Body of pancreas (tissue), 4 donors: Measurements from ENCODE around the gene CAMTA1. TPM values are rescaled to one million over a fixed set of nuclear protein-coding genes. Genes with fewer than 3 reads are reported as not detected.

Experiments used
- ATAC-seq: fragments of 150-250 bp; one replicate; pipeline ENCODE4 v1.9.1; 2016
- DNase-seq, 4 donors: peaks; one replicate each; pipeline ENCODE4 v3.0.0-alpha.2; 2019
- H3K27ac ChIP-seq, 4 donors: fragments of 200-600 bp; sonication (generic); 1 replicate in 3 of 4; 2 replicates in 1 of 4; pipeline versions ENCODE4 v1.5.1 to v1.6.1; 2016 to 2019; ENCODE audit warnings: mild to moderate bottlenecking in 1 of 4, mixed read lengths in 1 of 4, moderate library complexity in 1 of 4
- H3K27me3 ChIP-seq, 2 donors: fragments of 200-600 bp; sonication (generic); one replicate each; pipeline ENCODE4 v1.6.0; 2016; ENCODE audit warnings: mild to moderate bottlenecking in 1 of 2
- H3K36me3 ChIP-seq, 2 donors: fragments of 200-600 bp; sonication (generic); replicated peaks in 1 of 2; 2 replicates each; pipeline ENCODE4 v1.5.1; 2016; ENCODE audit warnings: low read depth in 2 of 2; ENCODE audit not compliant: insufficient read depth in 1 of 2
- H3K4me1 ChIP-seq: fragments of 200-600 bp; sonication (generic); one replicate; pipeline ENCODE4 v1.6.0; 2016
- H3K4me3 ChIP-seq, 2 donors: fragments of 200-600 bp; sonication (generic); 1 replicate in 1 of 2; 2 replicates in 1 of 2; pipeline ENCODE4 v1.5.1; 2016 to 2019
- H3K9me3 ChIP-seq, 3 donors: fragments of 200-600 bp; sonication (generic); 1 replicate in 2 of 3; 2 replicates in 1 of 3; pipeline ENCODE4 v1.5.1; 2016
- POLR2A ChIP-seq, 3 donors: fragments of 450-650 bp; IDR thresholded peaks; one replicate each; pipeline ENCODE4 v1.6.1; 2016; ENCODE audit warnings: antibody characterized with exemption in 3 of 3, mild to moderate bottlenecking in 2 of 3
- WGBS, 2 donors: methylation state at CpG; one replicate each; pipeline ENCODE4 v1.1.5; 2017; 5-methylcytosine and 5-hydroxymethylcytosine counted together
- intact Hi-C: fragments of 100-400 bp; cut with DNase I; formaldehyde crosslinking; loops from one replicate; pipeline ENCODE4 v1.15.1; 2023
- total RNA-seq, 2 donors: library from RNA; depleted of rRNA; stranded (reverse); fragments of >200 nt; gene quantifications; one replicate each; pipeline ENCODE4 v1.1.0, GENCODE V29; 2016
- TF ChIP-seq, protein P1 (sequence below), 7 experiments: fragments of 450-650 bp in 4 of 7; fragments of 200-600 bp in 3 of 7; sonication (generic) in 3 of 7; IDR thresholded peaks; one replicate each; pipeline ENCODE4 v1.5.1; 2016 to 2019; ENCODE audit warnings: antibody characterized with exemption in 7 of 7

The CAMTA1 gene
- total RNA-seq, 2 donors from 2014 or later = 36.3 to 59.7 TPM

- intact Hi-C loops = no loop called here
- H3K9me3 ChIP-seq = no peaks in the 10 kb centered on the region
- no peaks in the 10 kb centered on the region for H3K27me3 ChIP-seq
- DNase-seq (no peak), ATAC-seq (no peak)
- no peak overlapping the region for H3K4me3 ChIP-seq
- H3K4me1 ChIP-seq = no peaks in the 10 kb centered on the region
- no peak overlapping the region for H3K27ac ChIP-seq
- 53 to 63% methylated on average over 13 to 16 of the region's 16 CpGs for WGBS, 2 donors
- TF ChIP-seq, protein P1, sequence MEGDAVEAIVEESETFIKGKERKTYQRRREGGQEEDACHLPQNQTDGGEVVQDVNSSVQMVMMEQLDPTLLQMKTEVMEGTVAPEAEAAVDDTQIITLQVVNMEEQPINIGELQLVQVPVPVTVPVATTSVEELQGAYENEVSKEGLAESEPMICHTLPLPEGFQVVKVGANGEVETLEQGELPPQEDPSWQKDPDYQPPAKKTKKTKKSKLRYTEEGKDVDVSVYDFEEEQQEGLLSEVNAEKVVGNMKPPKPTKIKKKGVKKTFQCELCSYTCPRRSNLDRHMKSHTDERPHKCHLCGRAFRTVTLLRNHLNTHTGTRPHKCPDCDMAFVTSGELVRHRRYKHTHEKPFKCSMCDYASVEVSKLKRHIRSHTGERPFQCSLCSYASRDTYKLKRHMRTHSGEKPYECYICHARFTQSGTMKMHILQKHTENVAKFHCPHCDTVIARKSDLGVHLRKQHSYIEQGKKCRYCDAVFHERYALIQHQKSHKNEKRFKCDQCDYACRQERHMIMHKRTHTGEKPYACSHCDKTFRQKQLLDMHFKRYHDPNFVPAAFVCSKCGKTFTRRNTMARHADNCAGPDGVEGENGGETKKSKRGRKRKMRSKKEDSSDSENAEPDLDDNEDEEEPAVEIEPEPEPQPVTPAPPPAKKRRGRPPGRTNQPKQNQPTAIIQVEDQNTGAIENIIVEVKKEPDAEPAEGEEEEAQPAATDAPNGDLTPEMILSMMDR (IDR thresholded peaks at IDR 0.05) = no peak
- no peak for TF ChIP-seq POLR2A (IDR thresholded peaks at IDR 0.05)
- no peaks in the 10 kb centered on the region for H3K36me3 ChIP-seq
Measured at GRCh38 chr1:7293702-7294629, 508.7 kb downstream of the CAMTA1 start.

DNA sequence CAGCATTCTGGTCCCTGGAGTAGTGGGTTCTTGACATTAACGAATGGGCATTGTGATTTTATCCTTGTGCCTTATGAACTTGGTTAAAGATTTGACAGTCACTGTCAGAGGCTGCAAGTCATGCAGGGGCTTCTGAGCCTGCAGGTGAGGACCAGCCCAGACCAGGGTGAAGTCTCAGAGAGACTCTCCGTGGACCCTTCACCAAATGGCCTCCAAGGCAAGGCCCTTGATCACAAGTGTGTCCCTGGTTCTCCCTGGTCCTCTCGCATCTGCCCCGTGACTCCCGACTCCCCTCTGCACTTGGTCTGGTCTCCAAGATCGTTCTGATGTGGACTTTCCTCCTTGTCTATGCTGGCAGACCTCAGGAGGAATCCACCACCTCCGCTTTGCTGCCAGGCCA is 509.4 kb downstream of the CAMTA1 start:
- Histone ChIP-seq H3K4me3 (no peak overlapping the region), H3K27me3 (no peaks in the 10 kb centered on the region), H3K27ac (no peak overlapping the region), H3K36me3 (no peaks in the 10 kb centered on the region), H3K9me3 (no peaks in the 10 kb centered on the region), H3K4me1 (no peaks in the 10 kb centered on the region)
- no peak for TF ChIP-seq POLR2A (IDR thresholded peaks at IDR 0.05)
- TF ChIP-seq, protein P1 (IDR thresholded peaks at IDR 0.05) = no peak
- ATAC-seq = no peak
- intact Hi-C loops = no loop called here
- WGBS, 2 donors = 74 to 76% methylated on average over 7 of the region's 7 CpGs
- DNase-seq = no peak

- no peaks in the 10 kb centered on the region for H3K4me1 ChIP-seq
- intact Hi-C loops = no loop called here
- no peak overlapping the region for H3K27ac ChIP-seq
- ATAC-seq = no peak
- DNase-seq = no peak
- 71 to 84% methylated on average over 6 of the region's 6 CpGs for WGBS, 2 donors
- no peaks in the 10 kb centered on the region for H3K9me3 ChIP-seq
- TF ChIP-seq POLR2A (IDR thresholded peaks at IDR 0.05) = no peak
- TF ChIP-seq, protein P1 (IDR thresholded peaks at IDR 0.05) = no peak
- no peak overlapping the region for H3K4me3 ChIP-seq
- no peaks in the 10 kb centered on the region for H3K36me3 ChIP-seq
- no peaks in the 10 kb centered on the region for H3K27me3 ChIP-seq
Measured at GRCh38 chr1:7295946-7296345, 510.7 kb downstream of the CAMTA1 start.

DNA sequence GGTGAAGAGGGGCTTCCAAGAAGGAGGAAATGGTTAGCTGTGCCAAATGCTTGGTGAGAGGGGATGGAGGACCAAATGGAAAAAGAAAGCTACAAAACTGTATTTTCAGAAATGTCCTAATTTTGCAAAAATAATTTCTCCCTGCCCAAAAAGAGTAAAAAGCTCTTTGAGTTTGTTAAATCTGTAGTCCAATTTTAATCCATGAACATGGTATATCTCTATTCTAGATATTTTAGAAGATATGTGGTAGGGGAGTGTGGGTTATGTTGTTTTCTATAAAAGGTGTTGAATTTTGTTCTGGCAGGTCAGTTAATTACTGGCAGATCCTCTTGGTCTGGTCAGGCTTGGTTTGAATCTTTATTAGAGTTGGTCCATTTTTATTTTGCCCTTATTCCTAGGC is 511.7 kb downstream of the CAMTA1 start:
- intact Hi-C loops = no loop called here
- Histone ChIP-seq H3K36me3 (no peaks in the 10 kb centered on the region), H3K4me1 (no peaks in the 10 kb centered on the region), H3K4me3 (no peak overlapping the region), H3K27me3 (no peaks in the 10 kb centered on the region), H3K27ac (no peak overlapping the region), H3K9me3 (no peaks in the 10 kb centered on the region)
- TF ChIP-seq POLR2A (IDR thresholded peaks at IDR 0.05) = no peak
- TF ChIP-seq, protein P1 (IDR thresholded peaks at IDR 0.05) = no peak
- DNase-seq (no peak), ATAC-seq (no peak)

- H3K27me3 ChIP-seq = no peaks in the 10 kb centered on the region
- H3K4me3 ChIP-seq = no peak overlapping the region
- TF ChIP-seq, protein P1 (IDR thresholded peaks at IDR 0.05) = no peak
- no peak for TF ChIP-seq POLR2A (IDR thresholded peaks at IDR 0.05)
- DNase-seq = no peak
- 54 to 72% methylated on average over 4 of the region's 4 CpGs for WGBS, 2 donors
- no peak for ATAC-seq
- intact Hi-C loops = no loop called here
- H3K9me3 ChIP-seq = no peaks in the 10 kb centered on the region
- H3K4me1 ChIP-seq = no peaks in the 10 kb centered on the region
- H3K36me3 ChIP-seq = no peaks in the 10 kb centered on the region
- no peak overlapping the region for H3K27ac ChIP-seq
Measured at GRCh38 chr1:7298145-7298544, 512.9 kb downstream of the CAMTA1 start.
